Nephron (organoid): ENCODE results near the gene BAHCC1.

Experiments used
- H3K27ac Mint-ChIP-seq, 3 experiments: 2 replicates each; pipeline ENCODE4 v1.8.0; 2020; ENCODE audit warnings: mixed read lengths in 3 of 3, mild to moderate bottlenecking in 2 of 3, moderate library complexity in 1 of 3
- H3K27me3 Mint-ChIP-seq: 2 replicates; pipeline ENCODE4 v1.8.0; 2021; ENCODE audit warnings: low read depth, mild to moderate bottlenecking, moderate library complexity, mixed read lengths
- H3K36me3 Mint-ChIP-seq: 2 replicates; pipeline ENCODE4 v1.8.0; 2020; ENCODE audit warnings: low read depth, mixed read lengths
- H3K4me1 Mint-ChIP-seq: 2 replicates; pipeline ENCODE4 v1.8.0; 2020; ENCODE audit warnings: mixed read lengths
- H3K4me3 Mint-ChIP-seq, 3 experiments: 2 replicates each; pipeline ENCODE4 v1.8.0; 2020; ENCODE audit warnings: mild to moderate bottlenecking in 3 of 3, mixed read lengths in 3 of 3, moderate library complexity in 2 of 3
- H3K9me3 Mint-ChIP-seq: 2 replicates; pipeline ENCODE4 v1.8.0; 2020; ENCODE audit warnings: mixed read lengths
- TF ChIP-seq, protein P1 (sequence below), 3 experiments: fragments of 200-600 bp; sonication (generic); IDR thresholded peaks; one replicate each; pipeline ENCODE4 v1.5.0; 2021; ENCODE audit warnings: antibody characterized with exemption in 3 of 3; ENCODE audit not compliant: unreplicated experiment in 3 of 3

Gene BAHCC1

DNA sequence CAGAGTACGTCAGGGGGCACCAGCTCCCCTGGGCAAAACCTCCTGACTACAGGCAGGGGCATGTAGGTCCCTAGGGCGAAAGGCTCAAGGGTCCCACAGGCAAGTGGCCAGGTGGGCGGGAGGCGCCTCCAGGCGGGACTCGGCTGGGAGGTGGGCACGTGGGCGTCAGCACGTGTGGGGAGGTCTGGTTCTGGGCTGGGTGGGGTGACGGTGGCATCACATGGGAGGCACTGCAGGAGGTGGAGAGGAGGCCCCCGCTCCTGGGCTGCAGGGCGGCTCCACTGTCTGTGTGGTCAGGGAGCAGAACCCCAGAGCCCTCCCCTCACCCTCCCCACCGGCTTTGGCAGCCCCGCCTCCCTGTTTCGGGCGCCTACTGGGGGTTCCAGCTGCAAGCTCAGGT lies 64.6 kb downstream of the BAHCC1 start:
- TF ChIP-seq, protein P1, sequence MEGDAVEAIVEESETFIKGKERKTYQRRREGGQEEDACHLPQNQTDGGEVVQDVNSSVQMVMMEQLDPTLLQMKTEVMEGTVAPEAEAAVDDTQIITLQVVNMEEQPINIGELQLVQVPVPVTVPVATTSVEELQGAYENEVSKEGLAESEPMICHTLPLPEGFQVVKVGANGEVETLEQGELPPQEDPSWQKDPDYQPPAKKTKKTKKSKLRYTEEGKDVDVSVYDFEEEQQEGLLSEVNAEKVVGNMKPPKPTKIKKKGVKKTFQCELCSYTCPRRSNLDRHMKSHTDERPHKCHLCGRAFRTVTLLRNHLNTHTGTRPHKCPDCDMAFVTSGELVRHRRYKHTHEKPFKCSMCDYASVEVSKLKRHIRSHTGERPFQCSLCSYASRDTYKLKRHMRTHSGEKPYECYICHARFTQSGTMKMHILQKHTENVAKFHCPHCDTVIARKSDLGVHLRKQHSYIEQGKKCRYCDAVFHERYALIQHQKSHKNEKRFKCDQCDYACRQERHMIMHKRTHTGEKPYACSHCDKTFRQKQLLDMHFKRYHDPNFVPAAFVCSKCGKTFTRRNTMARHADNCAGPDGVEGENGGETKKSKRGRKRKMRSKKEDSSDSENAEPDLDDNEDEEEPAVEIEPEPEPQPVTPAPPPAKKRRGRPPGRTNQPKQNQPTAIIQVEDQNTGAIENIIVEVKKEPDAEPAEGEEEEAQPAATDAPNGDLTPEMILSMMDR (IDR thresholded peaks at IDR 0.05; ENCODE audit: unreplicated experiment in 3 of 3): no peak
- peaks cover 16% of the 10 kb centered on the region for H3K36me3 Mint-ChIP-seq
- H3K9me3 Mint-ChIP-seq: no peaks in the 10 kb centered on the region
- H3K27ac Mint-ChIP-seq: no peak overlapping the region
- H3K4me1 Mint-ChIP-seq: peaks cover 8% of the 10 kb centered on the region
- H3K27me3 Mint-ChIP-seq: no peaks in the 10 kb centered on the region
- H3K4me3 Mint-ChIP-seq: no peak overlapping the region

DNA sequence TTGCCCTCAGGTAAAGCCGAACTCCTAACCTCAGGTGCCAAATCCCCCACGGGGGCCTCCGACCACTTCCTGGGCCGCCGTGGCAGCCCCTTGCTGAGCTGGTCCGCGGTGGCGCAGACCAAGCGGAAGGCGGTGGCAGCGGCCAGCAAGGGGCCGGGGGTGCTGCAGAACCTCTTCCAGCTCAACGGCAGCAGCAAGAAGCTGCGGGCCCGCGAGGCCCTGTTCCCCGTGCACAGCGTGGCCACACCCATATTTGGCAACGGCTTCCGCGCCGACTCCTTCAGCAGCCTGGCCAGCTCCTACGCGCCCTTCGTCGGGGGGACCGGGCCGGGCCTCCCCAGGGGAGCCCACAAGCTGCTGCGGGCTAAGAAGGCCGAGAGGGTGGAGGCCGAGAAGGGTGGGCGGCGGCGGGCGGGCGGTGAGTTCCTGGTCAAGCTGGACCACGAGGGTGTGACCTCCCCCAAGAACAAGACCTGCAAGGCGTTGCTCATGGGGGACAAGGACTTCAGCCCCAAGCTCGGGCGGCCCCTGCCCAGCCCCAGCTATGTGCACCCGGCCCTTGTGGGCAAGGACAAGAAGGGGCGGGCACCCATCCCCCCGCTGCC lies 65.7 kb downstream of the BAHCC1 start:
- no peak overlapping the region for H3K4me3 Mint-ChIP-seq
- peaks cover 11% of the 10 kb centered on the region for H3K4me1 Mint-ChIP-seq
- TF ChIP-seq, protein P1 (IDR thresholded peaks at IDR 0.05; ENCODE audit: unreplicated experiment in 3 of 3): no peak
- no peak overlapping the region for H3K27ac Mint-ChIP-seq
- H3K27me3 Mint-ChIP-seq: no peaks in the 10 kb centered on the region
- peaks cover 18% of the 10 kb centered on the region for H3K36me3 Mint-ChIP-seq
- H3K9me3 Mint-ChIP-seq: no peaks in the 10 kb centered on the region

DNA sequence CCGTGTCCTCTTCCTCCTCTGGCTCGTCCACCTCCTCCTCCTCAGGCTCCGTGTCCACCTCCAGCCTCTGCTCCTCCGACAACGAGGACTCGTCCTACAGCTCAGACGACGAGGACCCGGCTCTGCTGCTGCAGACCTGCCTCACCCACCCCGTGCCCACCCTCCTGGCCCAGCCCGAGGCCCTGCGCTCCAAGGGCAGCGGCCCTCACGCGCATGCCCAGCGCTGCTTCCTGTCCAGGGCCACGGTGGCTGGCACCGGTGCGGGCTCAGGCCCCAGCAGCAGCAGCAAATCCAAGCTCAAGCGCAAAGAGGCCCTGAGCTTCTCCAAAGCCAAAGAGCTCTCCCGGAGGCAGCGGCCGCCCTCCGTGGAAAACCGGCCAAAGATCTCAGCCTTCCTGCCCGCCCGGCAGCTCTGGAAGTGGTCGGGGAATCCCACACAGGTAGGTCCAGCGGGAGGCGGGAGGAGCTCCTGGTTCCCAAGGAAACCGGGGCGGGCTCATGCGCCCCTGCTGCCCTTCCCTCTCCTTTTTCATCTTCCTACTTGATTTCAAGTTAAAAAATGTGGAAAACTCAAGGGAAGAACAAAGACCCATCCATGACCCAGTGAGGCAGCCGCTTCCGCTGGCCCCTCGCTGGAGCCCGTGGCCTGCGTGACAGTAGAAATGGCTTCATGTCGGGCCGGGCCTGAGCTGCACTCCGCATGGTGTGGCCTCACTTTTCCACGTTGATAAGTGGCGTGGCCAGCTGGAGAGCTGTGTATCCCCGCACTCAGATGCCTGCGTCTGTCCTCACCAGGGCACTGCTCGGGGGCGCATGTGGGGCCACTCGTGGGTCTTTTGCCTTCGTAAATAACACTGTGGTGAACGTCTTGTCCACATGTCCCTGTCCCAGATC lies 66.6 kb downstream of the BAHCC1 start:
- no peaks in the 10 kb centered on the region for H3K9me3 Mint-ChIP-seq
- H3K4me3 Mint-ChIP-seq: no peak overlapping the region
- H3K27me3 Mint-ChIP-seq: no peaks in the 10 kb centered on the region
- no peak overlapping the region for H3K27ac Mint-ChIP-seq
- peaks cover 20% of the 10 kb centered on the region for H3K36me3 Mint-ChIP-seq
- TF ChIP-seq, protein P1 (IDR thresholded peaks at IDR 0.05; ENCODE audit: unreplicated experiment in 3 of 3): no peak
- H3K4me1 Mint-ChIP-seq: peaks cover 14% of the 10 kb centered on the region

DNA sequence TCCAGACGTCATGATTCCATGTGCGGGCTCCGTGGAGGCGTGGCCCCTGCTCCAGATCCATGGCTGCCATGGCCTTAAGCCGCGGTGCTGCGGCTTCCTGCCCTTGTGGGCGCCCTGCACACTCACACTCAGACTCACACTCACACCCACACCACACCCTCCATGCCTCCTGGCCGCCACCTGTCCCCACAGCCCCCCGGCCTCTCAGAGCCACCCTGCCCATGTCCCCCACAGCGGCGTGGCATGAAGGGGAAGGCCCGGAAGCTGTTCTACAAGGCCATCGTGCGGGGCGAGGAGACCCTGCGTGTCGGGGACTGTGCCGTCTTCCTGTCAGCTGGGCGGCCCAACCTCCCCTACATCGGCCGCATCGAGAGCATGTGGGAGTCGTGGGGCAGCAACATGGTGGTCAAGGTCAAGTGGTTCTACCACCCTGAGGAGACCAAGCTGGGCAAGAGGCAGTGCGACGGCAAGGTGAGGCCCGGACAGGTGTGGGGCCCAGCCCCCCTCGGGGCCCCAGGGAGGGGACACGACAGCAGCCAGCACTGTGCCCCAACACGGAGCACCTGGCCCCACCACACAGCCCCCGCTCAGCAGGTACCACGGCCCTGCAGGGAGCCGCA lies 67.4 kb downstream of the BAHCC1 start:
- no peaks in the 10 kb centered on the region for H3K9me3 Mint-ChIP-seq

DNA sequence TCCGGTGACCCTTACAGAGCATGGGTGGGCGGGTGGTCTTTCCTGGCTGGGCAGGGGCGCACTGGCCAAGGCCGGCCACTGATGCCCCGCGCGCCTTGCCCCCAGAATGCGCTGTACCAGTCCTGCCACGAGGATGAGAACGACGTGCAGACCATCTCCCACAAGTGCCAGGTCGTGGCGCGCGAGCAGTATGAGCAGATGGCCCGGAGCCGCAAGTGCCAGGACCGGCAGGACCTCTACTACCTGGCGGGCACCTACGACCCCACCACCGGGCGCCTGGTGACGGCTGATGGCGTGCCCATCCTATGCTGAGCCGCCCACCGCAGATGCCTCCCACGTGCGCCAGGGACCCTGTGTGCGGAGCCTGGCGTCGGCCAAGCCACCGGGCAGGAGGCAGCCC lies 68.2 kb downstream of the BAHCC1 start:
- no peaks in the 10 kb centered on the region for H3K27me3 Mint-ChIP-seq
- peaks cover 16% of the 10 kb centered on the region for H3K4me1 Mint-ChIP-seq
- no peak overlapping the region for H3K4me3 Mint-ChIP-seq
- H3K9me3 Mint-ChIP-seq: no peaks in the 10 kb centered on the region
- no peak overlapping the region for H3K27ac Mint-ChIP-seq
- H3K36me3 Mint-ChIP-seq: peaks cover 20% of the 10 kb centered on the region
- TF ChIP-seq, protein P1 (IDR thresholded peaks at IDR 0.05; ENCODE audit: unreplicated experiment in 3 of 3): no peak

More for the DNA sequence above, 67.4 kb downstream of the BAHCC1 start:
- TF ChIP-seq, protein P1 (IDR thresholded peaks at IDR 0.05; ENCODE audit: unreplicated experiment in 3 of 3): no peak
- Mint-ChIP-seq H3K4me3 (no peak overlapping the region), H3K4me1 (peaks cover 14% of the 10 kb centered on the region), H3K27ac (no peak overlapping the region), H3K27me3 (no peaks in the 10 kb centered on the region), H3K36me3 (peaks cover 20% of the 10 kb centered on the region)
